Dendritic cell treated with granulocyte-macrophage colony-stimulating factor and Interleukin-4, amounts not matched to agents 40 ng/mL and 50 ng/mL, for 4 days (primary cell): ENCODE results near the gene C12orf60.

ENCODE experiments used
- H3K27ac Mint-ChIP-seq: one replicate; pipeline ENCODE4 v1.8.0; 2022; ENCODE audit warnings: mild to moderate bottlenecking, mixed read lengths
- H3K27me3 Mint-ChIP-seq: one replicate; pipeline ENCODE4 v1.8.0; 2022; ENCODE audit warnings: mild to moderate bottlenecking, mixed read lengths
- H3K36me3 Mint-ChIP-seq: one replicate; pipeline ENCODE4 v1.8.0; 2022; ENCODE audit warnings: low read depth, mixed read lengths
- H3K4me1 Mint-ChIP-seq: one replicate; pipeline ENCODE4 v1.8.0; 2022; ENCODE audit warnings: low read depth, mixed read lengths
- H3K4me3 Mint-ChIP-seq: one replicate; pipeline ENCODE4 v1.8.0; 2022; ENCODE audit warnings: mild to moderate bottlenecking, moderate library complexity, mixed read lengths
- H3K9me3 Mint-ChIP-seq: one replicate; pipeline ENCODE4 v1.8.0; 2022; ENCODE audit warnings: mixed read lengths
- intact Hi-C: fragments of 100-400 bp; cut with micrococcal nuclease; formaldehyde crosslinking; loops from one replicate; pipeline ENCODE4 v1.15.0; 2022

C12orf60 gene

GRCh38 chr12:14850929-14851663 lies 47.6 kb downstream of the C12orf60 start:
- intact Hi-C loops: no loop called here
- Mint-ChIP-seq H3K4me3 (no peak overlapping the region), H3K9me3 (no peaks in the 10 kb centered on the region), H3K27me3 (no peaks in the 10 kb centered on the region), H3K36me3 (no peaks in the 10 kb centered on the region), H3K4me1 (no peaks in the 10 kb centered on the region), H3K27ac (no peak overlapping the region)

- Mint-ChIP-seq H3K4me3 (no peak overlapping the region), H3K9me3 (no peaks in the 10 kb centered on the region), H3K27ac (no peak overlapping the region), H3K27me3 (no peaks in the 10 kb centered on the region), H3K4me1 (peaks cover 5% of the 10 kb centered on the region), H3K36me3 (no peaks in the 10 kb centered on the region)
- intact Hi-C loops: no loop called here
These were observed 49.4 kb downstream of the C12orf60 start for GRCh38 chr12:14852880-14853279.

- intact Hi-C loops: no loop called here
- Mint-ChIP-seq H3K9me3 (peaks cover 1% of the 10 kb centered on the region), H3K4me1 (peaks cover 13% of the 10 kb centered on the region), H3K27me3 (no peaks in the 10 kb centered on the region), H3K36me3 (no peaks in the 10 kb centered on the region), H3K27ac (no peak overlapping the region), H3K4me3 (no peak overlapping the region)
These were observed 50.5 kb downstream of the C12orf60 start for GRCh38 chr12:14853961-14854360.

GRCh38 chr12:14854586-14855183 lies 51.2 kb downstream of the C12orf60 start:
- Mint-ChIP-seq H3K4me1 (peaks cover 13% of the 10 kb centered on the region), H3K27me3 (no peaks in the 10 kb centered on the region), H3K27ac (no peak overlapping the region), H3K9me3 (peaks cover 8% of the 10 kb centered on the region), H3K36me3 (no peaks in the 10 kb centered on the region), H3K4me3 (no peak overlapping the region)
- intact Hi-C loops: no loop called here

GRCh38 chr12:14858513-14858912 lies 55.0 kb downstream of the C12orf60 start:
- H3K27ac Mint-ChIP-seq: no peak overlapping the region
- H3K4me3 Mint-ChIP-seq: no peak overlapping the region
- H3K4me1 Mint-ChIP-seq: peaks cover 13% of the 10 kb centered on the region
- intact Hi-C loops: no loop called here
- H3K9me3 Mint-ChIP-seq: peaks cover 21% of the 10 kb centered on the region
- H3K27me3 Mint-ChIP-seq: no peaks in the 10 kb centered on the region
- no peaks in the 10 kb centered on the region for H3K36me3 Mint-ChIP-seq

- intact Hi-C loops: no loop called here
- no peak overlapping the region for H3K27ac Mint-ChIP-seq
- no peak overlapping the region for H3K4me3 Mint-ChIP-seq
- no peaks in the 10 kb centered on the region for H3K36me3 Mint-ChIP-seq
- H3K9me3 Mint-ChIP-seq: peaks cover 21% of the 10 kb centered on the region
- peaks cover 13% of the 10 kb centered on the region for H3K4me1 Mint-ChIP-seq
- no peaks in the 10 kb centered on the region for H3K27me3 Mint-ChIP-seq
These were observed 57.0 kb downstream of the C12orf60 start for GRCh38 chr12:14860490-14860889.

GRCh38 chr12:14868916-14869506 lies 65.5 kb downstream of the C12orf60 start:
- H3K9me3 Mint-ChIP-seq: peaks cover 15% of the 10 kb centered on the region
- no peaks in the 10 kb centered on the region for H3K4me1 Mint-ChIP-seq

GRCh38 chr12:14871247-14871646 lies 67.8 kb downstream of the C12orf60 start:
- intact Hi-C loops: no loop called here
- H3K27ac Mint-ChIP-seq: no peak overlapping the region
- H3K36me3 Mint-ChIP-seq: no peaks in the 10 kb centered on the region
- H3K4me3 Mint-ChIP-seq: no peak overlapping the region
- no peaks in the 10 kb centered on the region for H3K27me3 Mint-ChIP-seq
- H3K9me3 Mint-ChIP-seq: peaks cover 15% of the 10 kb centered on the region
- H3K4me1 Mint-ChIP-seq: no peaks in the 10 kb centered on the region

More at GRCh38 chr12:14868916-14869506, 65.5 kb downstream of the C12orf60 start:
- H3K27ac Mint-ChIP-seq: no peak overlapping the region
- no peaks in the 10 kb centered on the region for H3K36me3 Mint-ChIP-seq
- no peaks in the 10 kb centered on the region for H3K27me3 Mint-ChIP-seq
- H3K4me3 Mint-ChIP-seq: no peak overlapping the region
- intact Hi-C loops: no loop called here

- intact Hi-C loops: no loop called here
- no peaks in the 10 kb centered on the region for H3K4me1 Mint-ChIP-seq
- H3K36me3 Mint-ChIP-seq: no peaks in the 10 kb centered on the region
These were observed 68.4 kb downstream of the C12orf60 start for GRCh38 chr12:14871886-14872285.

GRCh38 chr12:14873440-14874185 lies 70.1 kb downstream of the C12orf60 start:
- Mint-ChIP-seq H3K27me3 (no peaks in the 10 kb centered on the region), H3K4me1 (no peaks in the 10 kb centered on the region), H3K36me3 (no peaks in the 10 kb centered on the region), H3K9me3 (no peaks in the 10 kb centered on the region), H3K4me3 (no peak overlapping the region), H3K27ac (no peak overlapping the region)
- intact Hi-C loops: no loop called here

More at GRCh38 chr12:14871886-14872285, 68.4 kb downstream of the C12orf60 start:
- no peak overlapping the region for H3K27ac Mint-ChIP-seq
- H3K9me3 Mint-ChIP-seq: peaks cover 14% of the 10 kb centered on the region
- no peak overlapping the region for H3K4me3 Mint-ChIP-seq
- no peaks in the 10 kb centered on the region for H3K27me3 Mint-ChIP-seq
